Type B pancreatic cell (in vitro differentiated cells): ENCODE data around the gene NSDHL. TPM values are rescaled to one million over a fixed set of nuclear protein-coding genes. Genes with fewer than 3 reads are reported as not detected.
A peak's percentile ranks its signal among the peaks of the same experiment; 100 is the strongest.

Experiments used
- DNase-seq: peaks from one replicate; pipeline ENCODE4 v3.0.0; 2021; ENCODE audit warnings: mixed read lengths; ENCODE audit not compliant: unreplicated experiment; ENCODE audit errors: extremely low spot score
- H3K27ac Mint-ChIP-seq: 2 replicates; pipeline ENCODE4 v1.8.0; 2021; ENCODE audit warnings: mild to moderate bottlenecking, mixed read lengths
- H3K27me3 Mint-ChIP-seq: 2 replicates; pipeline ENCODE4 v1.8.0; 2021; ENCODE audit warnings: mixed read lengths
- H3K36me3 Mint-ChIP-seq: 2 replicates; pipeline ENCODE4 v1.8.0; 2021; ENCODE audit warnings: mixed read lengths
- H3K4me1 Mint-ChIP-seq: one replicate; pipeline ENCODE4 v1.8.0; 2021; ENCODE audit warnings: mixed read lengths; ENCODE audit not compliant: unreplicated experiment
- H3K4me3 Mint-ChIP-seq: 2 replicates; pipeline ENCODE4 v1.8.0; 2021; ENCODE audit warnings: mild to moderate bottlenecking, mixed read lengths
- H3K9me3 Mint-ChIP-seq: 2 replicates; pipeline ENCODE4 v1.8.0; 2021; ENCODE audit warnings: mixed read lengths
- total RNA-seq: library from RNA; stranded (reverse); gene quantifications from 2 replicates; pipeline ENCODE4 v1.2.1, GENCODE V29; 2021; ENCODE audit warnings: low replicate concordance
- TF ChIP-seq, protein P1 (sequence below): fragments of 200-600 bp; sonication (generic); conservative IDR thresholded peaks from 2 replicates; pipeline ENCODE4 v1.5.0; 2021; ENCODE audit warnings: antibody characterized with exemption, mild to moderate bottlenecking

Gene NSDHL
- total RNA-seq, 1 donor from 2014 or later = 27.5 TPM

DNA sequence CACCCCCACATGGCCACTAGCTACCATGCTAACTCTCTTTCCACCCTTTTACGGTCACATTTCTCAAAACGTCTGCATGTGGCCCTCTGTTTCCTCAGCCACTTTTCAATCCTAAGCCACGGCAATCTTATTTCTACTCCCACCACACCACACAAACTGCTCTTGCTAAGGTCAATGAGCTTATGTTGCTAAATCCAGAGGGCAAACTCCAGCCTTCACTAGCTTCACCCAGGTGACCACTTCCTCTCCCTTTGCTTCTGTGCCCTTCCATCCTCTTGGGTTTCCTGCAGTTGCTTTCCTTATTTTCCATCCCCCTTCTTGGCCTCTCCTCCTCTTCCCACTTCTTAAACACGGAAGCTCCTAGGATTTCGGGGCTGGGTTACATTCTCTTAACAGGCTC, 16.8 kb upstream of the NSDHL start:
- no peak for DNase-seq
- Mint-ChIP-seq H3K9me3 (no peaks in the 10 kb centered on the region), H3K27ac (no peak overlapping the region), H3K4me3 (no peak overlapping the region), H3K36me3 (no peaks in the 10 kb centered on the region), H3K27me3 (peaks cover 3% of the 10 kb centered on the region), H3K4me1 (no peaks in the 10 kb centered on the region)
- TF ChIP-seq, protein P1, sequence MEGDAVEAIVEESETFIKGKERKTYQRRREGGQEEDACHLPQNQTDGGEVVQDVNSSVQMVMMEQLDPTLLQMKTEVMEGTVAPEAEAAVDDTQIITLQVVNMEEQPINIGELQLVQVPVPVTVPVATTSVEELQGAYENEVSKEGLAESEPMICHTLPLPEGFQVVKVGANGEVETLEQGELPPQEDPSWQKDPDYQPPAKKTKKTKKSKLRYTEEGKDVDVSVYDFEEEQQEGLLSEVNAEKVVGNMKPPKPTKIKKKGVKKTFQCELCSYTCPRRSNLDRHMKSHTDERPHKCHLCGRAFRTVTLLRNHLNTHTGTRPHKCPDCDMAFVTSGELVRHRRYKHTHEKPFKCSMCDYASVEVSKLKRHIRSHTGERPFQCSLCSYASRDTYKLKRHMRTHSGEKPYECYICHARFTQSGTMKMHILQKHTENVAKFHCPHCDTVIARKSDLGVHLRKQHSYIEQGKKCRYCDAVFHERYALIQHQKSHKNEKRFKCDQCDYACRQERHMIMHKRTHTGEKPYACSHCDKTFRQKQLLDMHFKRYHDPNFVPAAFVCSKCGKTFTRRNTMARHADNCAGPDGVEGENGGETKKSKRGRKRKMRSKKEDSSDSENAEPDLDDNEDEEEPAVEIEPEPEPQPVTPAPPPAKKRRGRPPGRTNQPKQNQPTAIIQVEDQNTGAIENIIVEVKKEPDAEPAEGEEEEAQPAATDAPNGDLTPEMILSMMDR = no peak

DNA sequence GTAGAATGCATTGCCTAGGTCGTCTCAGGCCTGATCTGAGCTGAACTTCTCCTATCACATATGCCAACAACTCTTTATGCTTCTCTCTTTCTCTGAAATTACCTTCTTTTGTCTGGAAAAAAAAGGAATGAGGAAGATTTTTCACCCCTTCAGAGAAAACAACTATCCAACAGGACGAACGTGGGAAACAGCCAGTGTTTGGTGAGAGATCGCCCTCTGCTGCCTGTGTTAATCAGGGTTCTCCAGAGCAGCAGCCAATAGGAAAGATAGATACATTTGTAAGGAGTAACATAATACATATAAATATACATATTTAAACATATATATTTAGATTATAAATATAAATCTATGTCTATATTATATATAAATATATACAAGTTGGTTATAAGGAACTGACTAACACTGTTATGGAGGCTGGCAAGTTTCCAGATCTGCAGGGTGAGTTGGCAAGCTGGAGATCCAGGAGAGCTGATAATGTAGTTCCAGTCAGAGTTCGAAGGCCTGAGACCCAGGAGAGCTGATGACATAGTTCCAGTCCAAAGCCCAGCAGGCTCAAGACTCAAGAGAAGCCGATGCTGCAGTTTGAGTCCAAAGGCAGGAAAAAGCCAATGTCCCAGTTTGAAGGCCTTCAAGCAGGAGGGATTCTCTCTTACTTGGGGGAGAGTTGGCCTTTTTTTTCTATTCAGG, 13.6 kb upstream of the NSDHL start:
- Mint-ChIP-seq H3K9me3 (no peaks in the 10 kb centered on the region), H3K27ac (no peak overlapping the region), H3K27me3 (peaks cover 7% of the 10 kb centered on the region), H3K36me3 (no peaks in the 10 kb centered on the region), H3K4me3 (no peak overlapping the region), H3K4me1 (no peaks in the 10 kb centered on the region)
- TF ChIP-seq, protein P1 = peak; percentile 70
- no peak for DNase-seq

DNA sequence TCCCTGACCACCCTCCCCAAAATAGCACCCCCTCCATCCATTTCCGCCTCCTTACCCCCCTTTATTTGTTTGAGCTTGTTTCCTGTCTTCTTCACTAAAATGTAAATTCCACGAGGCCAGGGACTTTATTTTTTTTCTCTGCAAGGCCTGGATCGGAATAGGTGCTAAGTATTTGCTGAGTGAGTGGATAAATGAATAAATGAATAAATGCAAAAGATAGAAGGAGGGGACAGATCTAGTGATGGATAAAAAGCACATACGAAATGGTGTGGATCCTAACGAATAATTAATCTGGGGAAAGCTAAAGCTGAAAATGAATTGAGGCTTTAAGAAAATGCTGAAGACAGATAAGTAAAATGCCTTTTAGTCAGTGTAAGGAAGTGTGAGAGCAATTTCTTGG, 12.5 kb upstream of the NSDHL start:
- Mint-ChIP-seq H3K27ac (no peak overlapping the region), H3K4me1 (no peaks in the 10 kb centered on the region), H3K9me3 (no peaks in the 10 kb centered on the region), H3K4me3 (no peak overlapping the region), H3K27me3 (peaks cover 7% of the 10 kb centered on the region), H3K36me3 (no peaks in the 10 kb centered on the region)
- no peak for DNase-seq
- TF ChIP-seq, protein P1 = no peak

DNA sequence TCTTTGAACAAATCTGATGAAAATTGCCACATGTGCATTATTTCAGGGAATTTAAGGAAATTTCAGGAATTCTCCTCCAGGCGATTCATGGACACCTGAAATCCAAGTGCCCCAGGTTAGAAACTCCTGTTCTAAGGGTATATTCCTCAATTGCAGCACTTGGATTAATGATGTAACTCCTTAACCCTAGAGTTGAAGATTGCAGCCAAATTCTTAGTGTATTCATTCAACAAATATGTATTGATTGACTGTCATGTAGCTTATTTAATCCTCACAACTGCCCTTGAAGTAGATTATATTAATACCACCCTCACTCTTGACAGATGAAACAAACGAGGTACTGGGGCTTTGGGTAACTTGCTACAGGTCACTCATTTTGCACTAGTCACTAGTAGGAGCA, 11.6 kb upstream of the NSDHL start:
- H3K36me3 Mint-ChIP-seq = no peaks in the 10 kb centered on the region
- H3K27me3 Mint-ChIP-seq = peaks cover 7% of the 10 kb centered on the region
- H3K27ac Mint-ChIP-seq = no peak overlapping the region
- no peak for DNase-seq
- no peaks in the 10 kb centered on the region for H3K4me1 Mint-ChIP-seq
- no peak overlapping the region for H3K4me3 Mint-ChIP-seq
- H3K9me3 Mint-ChIP-seq = no peaks in the 10 kb centered on the region
- TF ChIP-seq, protein P1 = no peak

DNA sequence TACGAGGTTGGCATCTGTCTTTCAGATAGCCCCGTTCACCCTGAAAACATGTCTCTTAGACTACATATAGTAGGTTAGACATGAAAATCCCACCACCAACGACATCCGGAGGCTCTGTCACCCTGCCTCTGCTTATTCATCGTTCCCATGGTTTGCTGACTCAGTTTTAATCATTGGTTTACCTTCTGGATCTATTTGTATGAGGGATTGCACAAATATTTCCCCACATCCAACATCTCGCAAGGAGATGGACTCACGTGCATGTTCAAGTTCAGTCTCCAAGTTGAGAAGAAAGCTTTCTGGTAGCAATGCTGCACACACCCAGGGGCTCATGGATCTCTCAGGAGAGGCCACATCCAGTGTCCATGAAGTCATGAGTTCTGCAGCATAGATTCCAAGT, 11.1 kb upstream of the NSDHL start:
- TF ChIP-seq, protein P1 = no peak
- Mint-ChIP-seq H3K27me3 (peaks cover 7% of the 10 kb centered on the region), H3K4me3 (no peak overlapping the region), H3K27ac (no peak overlapping the region), H3K4me1 (no peaks in the 10 kb centered on the region), H3K36me3 (no peaks in the 10 kb centered on the region), H3K9me3 (no peaks in the 10 kb centered on the region)
- DNase-seq = no peak
